ENCODE data around the gene PDCD11.
"Not testable (repeated sequence)": the region's sequence is repeated elsewhere in the genome, so short reads cannot be mapped to it uniquely, and the experiment has no call there.

Gene PDCD11

DNA sequence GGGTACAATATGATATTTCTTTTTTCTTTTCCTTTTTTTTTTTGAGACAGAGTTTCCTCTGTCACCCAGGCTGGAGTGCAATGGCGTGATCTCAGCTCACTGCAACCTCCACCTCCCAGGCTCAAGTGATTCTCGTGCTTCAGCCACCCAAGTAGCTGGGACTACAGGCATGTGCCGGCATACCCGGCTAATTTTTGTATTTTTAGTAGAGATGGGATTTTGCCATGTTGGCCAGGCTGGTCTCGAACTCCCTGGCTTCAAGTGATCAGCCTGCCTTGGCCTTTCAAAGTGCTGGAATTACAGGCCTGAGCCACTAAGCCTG is 20.7 kb downstream of the PDCD11 start:
- DNase-seq (ENCODE audit: insufficient read length, low spot score); FAIRE-seq: not testable (repeated sequence)

GRCh38 chr10:103417601-103418000 is 21.2 kb downstream of the PDCD11 start:
- DNase-seq (ENCODE audit: insufficient read length, low spot score) (no peak), FAIRE-seq (no peak)

GRCh38 chr10:103419101-103419500 is 22.7 kb downstream of the PDCD11 start:
- no peak for DNase-seq (ENCODE audit: insufficient read length, low spot score)
- FAIRE-seq = no peak

DNA sequence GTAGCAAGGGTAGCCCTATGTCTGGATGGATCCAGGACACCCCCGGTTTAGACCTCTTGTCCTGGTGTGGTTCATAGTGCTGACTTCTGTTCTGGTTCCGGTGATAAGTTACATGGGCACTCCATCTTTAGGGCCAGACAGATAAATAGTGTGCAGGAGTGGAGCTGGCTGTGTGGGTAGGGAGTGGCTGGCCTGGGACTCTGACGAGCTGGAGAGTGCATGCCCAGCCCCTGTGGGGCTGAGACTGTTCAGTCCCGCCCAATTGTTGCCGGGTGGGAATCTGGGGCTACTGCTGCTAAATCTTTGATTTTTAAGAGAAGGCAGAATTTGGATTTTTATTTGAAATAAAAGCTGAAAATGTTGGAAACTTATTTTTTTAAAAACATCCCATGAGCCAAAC is 27.3 kb downstream of the PDCD11 start:
- DNase-seq (ENCODE audit: insufficient read length, low spot score) (no peak), FAIRE-seq (no peak)

DNA sequence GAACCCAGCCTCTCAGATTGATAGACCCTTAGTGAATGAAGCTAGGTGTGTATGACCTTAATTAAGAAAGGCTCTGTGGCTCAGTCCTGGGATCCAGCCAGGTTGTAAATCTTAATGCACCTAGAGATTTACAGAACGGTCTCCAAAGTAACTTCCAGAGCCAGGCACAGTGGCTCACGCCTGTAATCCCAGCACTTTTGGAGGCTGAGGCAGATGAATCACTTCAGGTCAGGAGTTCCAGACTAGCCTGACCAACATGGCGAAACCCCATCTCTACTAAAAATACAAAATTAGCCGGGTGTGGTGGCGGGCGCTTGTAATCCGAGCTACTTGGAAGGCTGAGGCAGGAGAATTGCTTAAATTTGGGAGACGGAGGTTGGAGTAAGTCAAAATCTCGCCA is 31.4 kb downstream of the PDCD11 start:
- FAIRE-seq (no peak), DNase-seq (ENCODE audit: insufficient read length, low spot score) (no peak)

- no peak for DNase-seq (ENCODE audit: insufficient read length, low spot score)
- no peak for FAIRE-seq
These were observed 32.7 kb downstream of the PDCD11 start for GRCh38 chr10:103428989-103429643.

GRCh38 chr10:103429647-103430046 is 33.2 kb downstream of the PDCD11 start:
- DNase-seq (ENCODE audit: insufficient read length, low spot score) = no peak
- FAIRE-seq = no peak

DNA sequence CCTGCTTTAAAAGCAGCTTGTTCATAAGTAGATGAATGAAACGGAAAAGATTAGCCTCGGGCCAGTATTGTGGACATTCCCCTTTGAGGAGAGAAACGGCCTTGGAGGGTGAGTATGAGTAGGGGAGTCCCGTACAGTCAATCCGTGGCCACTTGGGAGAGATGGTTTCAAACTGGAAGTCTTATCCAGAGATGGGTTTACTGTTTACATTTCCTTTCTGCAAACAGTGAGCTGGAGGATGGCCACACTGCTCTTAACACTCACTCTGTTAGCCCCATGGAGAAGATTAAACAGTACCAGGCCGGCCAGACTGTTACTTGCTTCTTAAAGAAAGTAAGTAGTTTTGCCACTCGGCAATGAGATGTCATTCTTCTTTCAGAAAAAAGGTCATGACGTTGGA is 35.5 kb downstream of the PDCD11 start:
- DNase-seq (ENCODE audit: insufficient read length, low spot score) (no peak), FAIRE-seq (no peak)

GRCh38 chr10:103433858-103434257 is 37.4 kb downstream of the PDCD11 start:
- no peak for DNase-seq (ENCODE audit: insufficient read length, low spot score)
- no peak for FAIRE-seq

GRCh38 chr10:103439776-103440175 is 43.4 kb downstream of the PDCD11 start:
- no peak for FAIRE-seq

DNA sequence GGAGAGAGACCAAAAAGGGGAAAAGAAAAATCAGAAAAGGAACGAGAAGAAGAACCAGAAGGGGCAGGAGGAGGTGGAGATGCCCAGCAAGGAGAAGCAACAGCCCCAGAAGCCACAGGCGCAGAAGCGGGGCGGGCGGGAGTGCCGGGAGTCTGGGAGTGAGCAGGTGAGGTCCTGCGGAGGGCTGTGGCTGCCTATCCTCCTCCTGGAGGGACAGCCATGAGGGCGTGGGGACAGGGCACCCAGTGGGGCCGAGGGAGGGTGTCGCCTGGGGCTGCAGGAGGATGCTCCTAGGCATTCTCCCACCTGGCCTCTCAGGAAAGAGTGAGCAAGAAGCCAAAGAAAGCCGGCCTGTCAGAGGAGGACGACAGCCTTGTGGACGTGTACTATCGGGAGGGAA is 44.0 kb downstream of the PDCD11 start:
- DNase-seq (ENCODE audit: insufficient read length, low spot score) = no peak
- FAIRE-seq = no peak

More at GRCh38 chr10:103439776-103440175, 43.4 kb downstream of the PDCD11 start:
- DNase-seq (ENCODE audit: insufficient read length, low spot score) = no peak

DNA sequence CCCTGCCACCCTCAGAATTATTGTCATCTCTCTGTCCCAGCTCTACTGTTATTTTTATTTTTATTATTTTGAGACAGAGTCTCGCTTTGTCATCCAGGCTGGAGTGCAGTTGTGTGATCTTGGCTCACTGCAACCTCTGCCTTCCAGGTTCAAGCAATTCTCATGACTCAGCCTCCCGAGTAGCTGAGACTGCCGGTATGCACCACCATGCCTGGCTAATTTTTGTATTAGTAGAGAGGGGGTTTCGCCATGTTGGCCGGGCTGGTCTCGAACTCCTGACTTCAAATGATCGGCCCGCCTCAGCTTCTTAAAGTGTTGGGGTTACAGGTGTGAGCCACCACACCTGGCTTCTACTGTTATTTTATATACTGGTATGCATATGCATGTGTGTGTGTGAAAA is 44.8 kb downstream of the PDCD11 start:
- FAIRE-seq (no peak), DNase-seq (ENCODE audit: insufficient read length, low spot score) (no peak)

DNA sequence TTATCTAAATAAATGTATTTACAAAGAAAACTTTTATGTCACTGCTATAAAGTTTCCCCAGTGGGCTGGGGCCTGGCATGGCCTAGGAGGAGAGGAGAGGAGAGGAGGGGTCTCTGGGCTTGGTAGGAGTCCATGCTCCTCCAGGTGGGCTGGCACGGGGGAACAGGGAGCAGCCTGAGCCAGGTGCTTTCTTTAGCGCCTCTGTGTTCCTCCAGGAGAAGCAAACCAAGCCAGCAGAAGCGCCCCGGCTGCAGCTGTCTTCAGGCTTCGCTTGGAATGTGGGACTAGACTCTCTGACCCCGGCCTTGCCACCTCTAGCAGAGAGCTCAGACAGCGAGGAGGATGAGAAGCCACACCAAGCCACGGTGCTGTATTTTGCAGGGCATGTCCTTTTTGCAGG is 45.2 kb downstream of the PDCD11 start:
- no peak for FAIRE-seq
- DNase-seq (ENCODE audit: insufficient read length, low spot score) = no peak

- FAIRE-seq = no peak
- DNase-seq (ENCODE audit: insufficient read length, low spot score) = no peak
These were observed 45.6 kb downstream of the PDCD11 start for GRCh38 chr10:103442031-103442461.

DNA sequence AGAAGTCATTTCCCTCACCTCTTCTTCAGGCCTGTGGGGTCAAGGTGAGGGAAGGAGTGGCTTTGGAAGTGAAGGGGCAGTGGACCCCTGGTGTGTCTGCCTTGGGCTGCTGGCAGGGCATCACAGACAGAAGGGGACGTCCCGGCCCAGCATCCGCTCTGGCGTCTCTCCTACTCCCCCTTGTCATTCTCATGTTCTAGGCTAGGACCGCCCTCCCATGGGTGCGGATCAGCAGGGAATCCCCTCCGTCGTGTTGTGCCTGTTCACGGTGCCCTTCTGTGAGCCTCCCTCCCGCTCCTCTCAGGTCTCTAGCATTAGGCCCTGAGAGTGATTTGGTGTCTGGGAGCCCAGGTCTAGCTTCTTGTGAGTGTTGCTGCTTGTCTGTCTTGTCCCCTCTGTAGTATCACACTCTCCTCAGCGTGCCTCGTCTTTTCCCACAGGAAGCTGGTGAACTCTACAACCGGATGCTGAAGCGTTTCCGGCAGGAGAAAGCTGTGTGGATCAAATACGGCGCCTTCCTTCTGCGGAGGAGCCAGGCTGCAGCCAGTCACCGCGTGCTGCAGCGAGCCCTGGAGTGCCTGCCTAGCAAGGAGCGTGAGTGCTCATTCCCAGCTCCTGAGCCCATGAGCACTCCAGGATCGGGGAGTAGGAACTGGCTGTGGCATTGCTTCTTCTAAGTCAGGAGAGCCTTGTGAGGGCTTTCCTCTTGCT is 47.2 kb downstream of the PDCD11 start:
- FAIRE-seq = no peak
- DNase-seq (ENCODE audit: insufficient read length, low spot score) = no peak

DNA sequence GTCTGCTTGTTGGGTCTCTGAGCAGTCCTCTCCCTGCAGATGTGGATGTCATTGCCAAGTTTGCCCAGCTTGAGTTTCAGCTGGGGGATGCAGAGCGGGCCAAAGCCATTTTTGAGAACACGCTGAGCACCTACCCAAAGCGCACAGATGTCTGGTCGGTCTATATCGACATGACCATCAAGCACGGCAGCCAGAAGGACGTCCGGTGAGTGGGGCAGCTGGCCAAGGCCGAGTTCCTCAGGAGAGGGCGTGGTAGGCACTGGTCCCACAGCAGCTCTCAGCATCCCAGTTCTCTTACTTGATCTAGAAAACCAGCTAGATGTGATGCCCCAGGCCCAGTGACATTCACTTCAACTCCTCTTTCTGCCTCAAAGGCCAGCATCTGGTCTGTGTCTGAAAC is 48.1 kb downstream of the PDCD11 start:
- no peak for DNase-seq (ENCODE audit: insufficient read length, low spot score)
- no peak for FAIRE-seq

DNA sequence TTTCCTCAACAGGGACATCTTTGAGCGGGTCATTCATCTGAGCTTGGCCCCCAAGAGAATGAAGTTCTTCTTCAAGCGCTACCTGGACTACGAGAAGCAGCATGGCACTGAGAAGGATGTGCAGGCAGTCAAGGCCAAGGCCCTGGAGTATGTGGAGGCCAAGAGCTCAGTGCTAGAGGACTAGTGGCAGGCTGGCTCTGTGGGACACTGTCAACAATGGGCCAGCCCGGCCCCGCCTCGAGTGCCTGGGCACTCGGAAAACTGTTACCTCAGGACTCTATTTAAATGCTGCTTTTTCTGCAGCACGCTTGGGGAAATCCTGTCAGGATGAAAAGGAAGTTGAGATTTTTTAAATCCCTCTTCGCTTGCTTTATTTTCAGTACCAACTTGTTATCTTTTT is 48.9 kb downstream of the PDCD11 start:
- DNase-seq (ENCODE audit: insufficient read length, low spot score) = no peak
- FAIRE-seq = no peak

DNA sequence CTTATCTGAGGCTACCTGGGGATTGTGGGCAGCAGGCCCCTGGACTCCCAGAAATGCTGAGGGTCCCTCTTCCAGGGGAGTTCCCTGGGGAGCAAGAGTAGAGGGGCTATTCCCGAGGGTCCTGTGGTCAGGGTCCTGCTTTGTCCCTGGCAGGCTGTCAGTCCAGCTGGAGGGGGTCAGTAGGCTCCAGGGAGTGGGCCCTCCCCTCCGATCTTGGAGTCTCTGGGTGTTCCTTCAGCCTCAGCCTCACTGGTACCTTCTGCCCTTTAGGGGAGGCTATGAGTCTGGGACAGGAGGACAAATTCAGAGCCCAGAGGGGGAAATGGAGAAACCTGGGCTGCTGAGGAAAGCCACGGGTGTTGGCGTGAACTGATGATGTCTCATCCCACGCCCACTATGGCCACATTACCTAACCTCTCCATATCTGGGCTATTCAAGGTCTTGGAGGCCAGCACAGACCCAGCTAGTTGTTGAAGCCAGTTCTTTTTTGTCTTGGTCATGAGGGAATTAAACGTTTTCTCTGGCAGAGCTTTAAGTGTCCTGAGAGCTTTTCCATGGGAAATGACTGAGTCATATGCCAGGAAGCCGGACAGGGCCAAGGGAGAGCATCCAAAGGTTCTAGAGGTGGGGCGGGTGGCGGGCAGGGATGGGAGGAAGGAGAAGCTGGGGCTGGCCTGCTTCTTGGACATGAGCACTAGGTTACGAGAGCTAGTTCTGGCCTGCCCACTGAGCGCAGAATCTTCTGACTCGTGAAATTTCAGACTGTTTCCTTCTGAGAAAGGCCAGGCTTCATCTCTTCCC is 49.5 kb downstream of the PDCD11 start:
- FAIRE-seq (no peak), DNase-seq (ENCODE audit: insufficient read length, low spot score) (no peak)

GRCh38 chr10:103447187-103447586 is 50.8 kb downstream of the PDCD11 start:
- DNase-seq (ENCODE audit: insufficient read length, low spot score) = no peak
- FAIRE-seq = no peak

GRCh38 chr10:103448746-103449145 is 52.3 kb downstream of the PDCD11 start:
- FAIRE-seq (no peak), DNase-seq (ENCODE audit: insufficient read length, low spot score) (peak; percentile 53)

GRCh38 chr10:103449208-103450144 is 53.0 kb downstream of the PDCD11 start:
- DNase-seq (ENCODE audit: insufficient read length, low spot score) = no peak
- FAIRE-seq = no peak

Measured in HTR-8/SVneo (cell line).